Activated naive CD4-positive, alpha-beta T cell treated with anti-CD3 and anti-CD28 coated beads for 36 hours (primary cell): ENCODE data around the gene AEN. TPM values are rescaled to one million over a fixed set of nuclear protein-coding genes. Genes with fewer than 3 reads are reported as not detected.

Experiments
- CTCF ChIA-PET: fragments of 350-600 bp; sonication (Branson Sonifier 250); formaldehyde crosslinking; loops from one replicate; lab custom pipeline; 2021; ENCODE audit warnings: antibody characterized with exemption; lab: Charles Lee
- DNase-seq: peaks from one replicate; pipeline ENCODE4 v3.0.0-alpha.2; 2020
- H3K27ac Mint-ChIP-seq: one replicate; pipeline ENCODE4 v1.8.0; 2021; ENCODE audit warnings: mild to moderate bottlenecking, mixed read lengths
- H3K27me3 Mint-ChIP-seq: one replicate; pipeline ENCODE4 v1.8.0; 2021; ENCODE audit warnings: low read depth, mixed read lengths
- H3K36me3 Mint-ChIP-seq: one replicate; pipeline ENCODE4 v1.8.0; 2021; ENCODE audit warnings: low read depth, mixed read lengths
- H3K4me1 Mint-ChIP-seq: one replicate; pipeline ENCODE4 v1.8.0; 2021; ENCODE audit warnings: low read depth, mixed read lengths
- H3K4me3 Mint-ChIP-seq: one replicate; pipeline ENCODE4 v1.8.0; 2021; ENCODE audit warnings: mild to moderate bottlenecking, moderate library complexity, mixed read lengths
- H3K9me3 Mint-ChIP-seq: one replicate; pipeline ENCODE4 v1.8.0; 2021; ENCODE audit warnings: mixed read lengths
- intact Hi-C: fragments of 100-400 bp; cut with micrococcal nuclease; formaldehyde crosslinking; loops from one replicate; pipeline ENCODE4 v1.15.1; 2023
- total RNA-seq, 2 experiments: library from RNA; stranded (reverse); gene quantifications; one replicate each; pipeline ENCODE4 v1.2.3, GENCODE V29; 2021

The AEN gene
- total RNA-seq, 2 experiments from 2014 or later = 85.2 to 87.2 TPM

DNA sequence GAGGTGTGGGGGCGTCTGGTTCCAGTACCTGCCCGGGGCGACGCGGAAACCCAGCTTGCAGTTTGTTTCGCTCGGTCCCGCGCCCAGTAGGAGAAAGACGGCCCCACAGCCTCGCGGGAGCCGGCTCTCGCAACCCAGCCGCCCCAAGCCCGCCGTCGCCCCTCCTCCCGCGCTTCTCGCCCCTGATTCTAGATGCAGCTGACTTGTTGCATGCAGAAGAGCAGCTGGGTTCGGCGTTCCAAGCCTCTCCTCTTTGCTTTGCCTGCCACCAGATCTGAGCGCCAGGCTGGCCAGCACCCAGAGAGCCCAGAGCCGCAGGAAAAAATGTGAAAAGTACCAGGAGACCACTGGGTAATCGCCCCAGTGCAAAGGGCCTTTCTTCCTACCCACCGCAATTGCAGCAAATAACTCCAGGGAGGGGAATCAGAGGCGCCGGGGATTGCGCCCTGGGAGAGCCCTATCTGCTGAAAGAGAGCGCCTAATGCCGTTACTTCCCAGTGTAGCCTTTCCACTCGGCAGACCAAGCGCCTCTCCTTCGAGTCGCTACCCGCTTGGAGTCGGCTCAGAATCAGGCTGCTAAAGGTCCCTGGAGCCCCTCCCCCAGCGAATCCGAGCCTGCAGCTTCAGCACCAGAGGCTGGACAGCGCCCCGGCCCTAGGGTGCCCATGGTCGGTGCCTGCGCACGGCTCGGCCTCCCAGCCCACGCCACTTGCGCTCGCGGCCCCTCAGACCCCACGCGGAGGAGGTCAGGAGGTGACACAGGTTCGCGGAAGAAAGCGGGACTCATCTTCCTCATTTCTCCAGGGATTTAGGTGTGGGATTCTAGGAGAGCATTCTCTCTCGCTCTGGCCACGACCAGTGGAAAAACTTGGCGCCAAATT lies 15.7 kb upstream of the AEN start:
- intact Hi-C loops = no loop called here
- CTCF ChIA-PET = interaction anchor here (0.9 kb wide), 1 partner anchor 52 kb away, joined by 3 read pairs; no protein-coding TSS in a partner anchor
- H3K4me1 Mint-ChIP-seq = peaks cover 18% of the 10 kb centered on the region
- H3K27ac Mint-ChIP-seq = no peak overlapping the region
- DNase-seq = peak; percentile 73
- H3K4me3 Mint-ChIP-seq = no peak overlapping the region
- H3K9me3 Mint-ChIP-seq = no peaks in the 10 kb centered on the region
- H3K27me3 Mint-ChIP-seq = peaks cover 59% of the 10 kb centered on the region
- peaks cover 1% of the 10 kb centered on the region for H3K36me3 Mint-ChIP-seq

DNA sequence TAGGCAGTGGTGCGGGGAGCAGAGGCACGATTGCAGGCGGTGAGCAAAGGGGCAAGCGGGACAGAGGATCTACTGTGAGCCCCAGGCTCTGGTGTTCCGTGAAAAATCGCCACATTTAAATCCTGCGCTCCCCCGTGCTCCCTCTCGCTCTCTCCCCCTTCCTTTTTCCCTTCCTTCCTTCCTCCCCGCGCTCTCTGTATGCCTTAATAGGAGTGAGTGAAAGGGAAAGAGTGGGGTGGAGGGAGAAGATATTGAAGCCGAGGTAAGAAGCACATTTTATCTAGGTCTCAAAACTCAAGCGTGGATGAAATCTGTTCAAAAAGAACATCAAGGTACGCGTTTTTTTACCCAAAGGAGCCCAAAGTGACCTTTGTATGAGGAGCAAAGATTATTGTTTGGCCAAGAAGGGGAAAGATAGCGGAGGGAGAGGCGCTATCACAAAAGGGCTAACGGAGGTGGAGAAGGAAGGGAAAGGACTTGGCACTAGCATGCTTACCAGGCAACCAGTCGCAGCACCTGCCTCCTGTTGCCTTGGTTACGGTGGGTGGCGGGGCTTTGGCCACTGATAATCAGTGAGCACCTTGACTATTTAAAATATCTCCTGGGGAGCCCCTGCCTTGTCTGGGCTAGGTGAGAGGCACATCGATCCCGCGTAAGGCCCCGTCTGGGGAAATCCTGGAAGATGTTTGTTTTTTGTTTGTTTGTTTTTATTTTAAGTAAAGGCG lies 14.9 kb upstream of the AEN start:
- Mint-ChIP-seq H3K36me3 (peaks cover 1% of the 10 kb centered on the region), H3K9me3 (no peaks in the 10 kb centered on the region), H3K4me3 (no peak overlapping the region), H3K27me3 (peaks cover 64% of the 10 kb centered on the region), H3K4me1 (peaks cover 18% of the 10 kb centered on the region), H3K27ac (no peak overlapping the region)
- no peak for DNase-seq
- CTCF ChIA-PET = no interaction called here
- intact Hi-C loops = no loop called here

DNA sequence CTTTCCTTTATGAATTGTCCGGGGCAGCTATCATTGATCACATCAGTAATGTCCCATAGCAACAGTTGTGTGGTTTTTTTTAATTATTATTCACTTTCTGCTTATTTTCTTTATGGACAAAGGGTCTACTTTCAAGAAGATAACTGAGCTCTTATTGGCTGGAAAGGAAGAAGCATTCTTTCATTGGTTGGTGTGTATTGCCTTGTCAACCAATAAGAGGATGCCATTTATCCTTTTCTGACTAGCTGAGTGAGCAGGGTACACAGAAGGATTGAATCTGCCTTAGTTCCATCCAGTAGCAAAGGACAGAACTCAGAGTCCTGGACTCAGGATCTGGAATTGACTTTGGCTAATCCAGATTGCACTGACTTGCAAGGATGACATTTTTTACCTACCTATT lies 13.2 kb upstream of the AEN start:
- no peak overlapping the region for H3K4me3 Mint-ChIP-seq
- peaks cover 70% of the 10 kb centered on the region for H3K27me3 Mint-ChIP-seq
- H3K4me1 Mint-ChIP-seq = peaks cover 18% of the 10 kb centered on the region
- H3K36me3 Mint-ChIP-seq = peaks cover 1% of the 10 kb centered on the region
- CTCF ChIA-PET = no interaction called here
- H3K27ac Mint-ChIP-seq = no peak overlapping the region
- no peaks in the 10 kb centered on the region for H3K9me3 Mint-ChIP-seq
- no peak for DNase-seq
- intact Hi-C loops = no loop called here

DNA sequence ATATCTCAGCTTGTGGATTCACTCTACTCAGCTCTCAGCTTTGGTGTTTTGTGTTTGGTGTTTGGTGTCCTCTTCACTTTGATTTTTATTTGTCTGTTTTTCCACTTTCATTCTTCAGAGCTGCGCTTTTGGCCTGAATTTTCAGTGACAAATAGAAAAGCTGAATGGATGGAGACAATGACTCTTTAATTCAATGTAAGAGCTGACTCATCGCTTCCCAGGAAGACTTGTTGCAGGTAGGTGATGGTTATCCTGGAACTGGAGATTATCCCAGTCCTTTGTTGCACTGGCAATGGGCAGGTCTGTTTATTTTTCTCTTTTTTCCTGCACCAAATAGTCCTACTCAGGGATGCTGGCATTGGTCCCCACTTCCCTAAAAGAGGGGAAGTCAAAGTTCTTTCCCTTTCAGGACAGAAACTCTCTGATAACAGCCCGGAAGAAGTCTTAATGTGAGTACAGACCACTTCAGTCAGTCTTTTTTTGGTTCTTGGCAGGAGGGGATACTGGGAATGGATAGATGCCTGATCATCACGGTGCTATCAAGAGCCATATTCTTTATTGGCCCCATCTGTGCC lies 12.4 kb upstream of the AEN start:
- no peak overlapping the region for H3K4me3 Mint-ChIP-seq
- CTCF ChIA-PET = interaction anchor here (0.8 kb wide), 1 partner anchor 55 kb away, joined by 5 read pairs; no protein-coding TSS in a partner anchor
- DNase-seq = no peak
- peaks cover 70% of the 10 kb centered on the region for H3K27me3 Mint-ChIP-seq
- H3K27ac Mint-ChIP-seq = no peak overlapping the region
- intact Hi-C loops = no loop called here
- H3K36me3 Mint-ChIP-seq = peaks cover 1% of the 10 kb centered on the region
- H3K4me1 Mint-ChIP-seq = peaks cover 18% of the 10 kb centered on the region
- H3K9me3 Mint-ChIP-seq = no peaks in the 10 kb centered on the region

DNA sequence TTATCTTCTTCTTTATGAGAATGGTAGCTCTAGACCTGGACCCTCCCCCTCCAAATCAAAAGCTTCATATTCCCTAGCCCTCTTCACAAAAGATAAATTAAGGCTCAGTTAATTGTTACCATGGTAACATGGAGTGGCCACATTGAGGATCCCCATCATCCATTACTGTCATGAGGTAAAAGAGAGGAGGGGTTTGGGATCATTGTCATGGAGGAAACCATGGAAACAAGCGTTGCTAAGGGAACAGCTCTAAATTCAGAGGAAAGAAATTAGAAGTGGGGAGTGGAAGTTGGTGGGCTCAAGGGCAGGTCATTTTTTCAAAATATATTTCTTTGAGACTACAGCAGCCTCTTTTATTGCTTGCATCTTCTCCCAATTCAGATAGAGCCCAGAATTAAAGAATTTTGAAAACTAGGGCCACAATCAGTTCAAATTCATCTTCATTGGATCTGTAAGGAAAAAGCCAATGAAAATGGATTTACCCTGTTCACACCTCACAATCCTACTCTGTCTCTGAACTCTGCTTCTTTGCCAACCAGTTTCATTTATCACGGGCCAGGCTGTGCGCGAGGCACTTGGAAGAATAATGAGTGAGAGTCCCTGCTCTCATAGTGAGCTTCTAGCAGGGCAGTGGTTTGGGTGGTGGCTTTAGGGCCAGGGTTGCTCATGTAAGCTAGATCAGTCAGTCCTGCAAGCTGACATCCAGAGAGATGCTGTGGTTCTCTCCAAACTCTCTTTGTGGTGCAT lies 11.6 kb upstream of the AEN start:
- Mint-ChIP-seq H3K27ac (no peak overlapping the region), H3K36me3 (no peaks in the 10 kb centered on the region), H3K4me1 (peaks cover 14% of the 10 kb centered on the region), H3K27me3 (peaks cover 62% of the 10 kb centered on the region), H3K9me3 (no peaks in the 10 kb centered on the region), H3K4me3 (no peak overlapping the region)
- intact Hi-C loops = no loop called here
- DNase-seq = no peak
- CTCF ChIA-PET = interaction anchor here (0.8 to 0.9 kb wide), 2 partner anchors 11 to 54 kb away, joined by 3 to 5 read pairs; no protein-coding TSS in a partner anchor

DNA sequence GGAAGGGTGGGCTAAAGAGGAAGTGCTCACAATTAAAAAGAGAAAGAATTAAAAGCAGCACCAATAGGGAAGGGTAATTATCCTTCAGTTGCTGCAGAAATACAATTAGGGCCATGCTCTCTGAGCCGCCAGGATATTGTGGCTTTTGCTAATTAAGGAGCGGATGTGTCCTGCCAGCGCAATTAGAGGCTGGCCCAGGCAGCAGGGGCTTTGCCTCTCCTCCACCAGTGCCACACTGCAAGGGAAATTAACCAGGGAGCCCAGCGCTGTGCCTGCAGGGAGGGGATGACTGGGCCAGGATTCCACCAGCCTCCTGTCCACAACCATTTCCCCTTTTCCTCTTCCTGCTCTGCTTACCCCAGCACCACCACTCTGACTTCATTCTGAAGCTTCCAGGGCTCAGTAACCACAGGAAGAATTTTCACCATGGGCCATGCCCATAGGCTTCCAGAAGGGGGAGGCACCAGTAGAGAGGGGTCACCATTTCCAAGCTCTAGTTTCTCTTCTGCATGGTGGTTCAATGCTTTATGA lies 10.4 kb upstream of the AEN start:
- CTCF ChIA-PET = no interaction called here
- no peak for DNase-seq
- Mint-ChIP-seq H3K27ac (no peak overlapping the region), H3K27me3 (peaks cover 49% of the 10 kb centered on the region), H3K36me3 (no peaks in the 10 kb centered on the region), H3K4me1 (peaks cover 6% of the 10 kb centered on the region), H3K4me3 (no peak overlapping the region), H3K9me3 (no peaks in the 10 kb centered on the region)
- intact Hi-C loops = no loop called here

DNA sequence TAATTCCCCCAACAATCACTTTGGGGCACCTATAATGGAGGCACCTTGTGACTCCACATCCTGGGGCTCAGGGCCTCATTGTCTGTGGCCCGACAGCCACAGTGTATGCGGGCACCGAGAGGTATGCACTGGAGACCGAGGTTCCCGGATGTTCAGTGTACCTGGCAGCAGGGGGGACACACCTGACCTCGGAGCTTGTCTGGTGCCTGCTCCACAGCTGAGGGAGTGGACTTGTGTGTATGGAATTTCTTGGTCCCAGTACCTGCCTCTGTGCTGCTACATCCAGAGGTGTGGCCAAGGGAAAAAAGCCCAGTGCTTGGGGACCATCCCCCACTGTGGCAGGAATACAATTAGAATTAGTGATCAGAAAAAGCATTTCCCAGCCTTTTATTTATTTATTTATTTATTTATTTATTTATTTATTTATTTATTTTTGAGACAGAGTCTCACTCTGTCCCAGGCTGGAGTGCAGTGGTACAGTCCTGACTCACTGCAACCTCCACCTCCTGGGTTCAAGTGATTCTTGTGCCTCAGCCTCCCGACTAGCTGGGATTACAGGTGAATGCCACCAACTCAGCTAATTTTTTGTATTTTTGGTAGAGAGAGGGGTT lies 8.8 kb upstream of the AEN start:
- Mint-ChIP-seq H3K4me3 (no peak overlapping the region), H3K9me3 (no peaks in the 10 kb centered on the region), H3K27ac (no peak overlapping the region), H3K4me1 (peaks cover 2% of the 10 kb centered on the region), H3K36me3 (no peaks in the 10 kb centered on the region), H3K27me3 (peaks cover 34% of the 10 kb centered on the region)
- intact Hi-C loops = no loop called here
- CTCF ChIA-PET = no interaction called here
- no peak for DNase-seq

DNA sequence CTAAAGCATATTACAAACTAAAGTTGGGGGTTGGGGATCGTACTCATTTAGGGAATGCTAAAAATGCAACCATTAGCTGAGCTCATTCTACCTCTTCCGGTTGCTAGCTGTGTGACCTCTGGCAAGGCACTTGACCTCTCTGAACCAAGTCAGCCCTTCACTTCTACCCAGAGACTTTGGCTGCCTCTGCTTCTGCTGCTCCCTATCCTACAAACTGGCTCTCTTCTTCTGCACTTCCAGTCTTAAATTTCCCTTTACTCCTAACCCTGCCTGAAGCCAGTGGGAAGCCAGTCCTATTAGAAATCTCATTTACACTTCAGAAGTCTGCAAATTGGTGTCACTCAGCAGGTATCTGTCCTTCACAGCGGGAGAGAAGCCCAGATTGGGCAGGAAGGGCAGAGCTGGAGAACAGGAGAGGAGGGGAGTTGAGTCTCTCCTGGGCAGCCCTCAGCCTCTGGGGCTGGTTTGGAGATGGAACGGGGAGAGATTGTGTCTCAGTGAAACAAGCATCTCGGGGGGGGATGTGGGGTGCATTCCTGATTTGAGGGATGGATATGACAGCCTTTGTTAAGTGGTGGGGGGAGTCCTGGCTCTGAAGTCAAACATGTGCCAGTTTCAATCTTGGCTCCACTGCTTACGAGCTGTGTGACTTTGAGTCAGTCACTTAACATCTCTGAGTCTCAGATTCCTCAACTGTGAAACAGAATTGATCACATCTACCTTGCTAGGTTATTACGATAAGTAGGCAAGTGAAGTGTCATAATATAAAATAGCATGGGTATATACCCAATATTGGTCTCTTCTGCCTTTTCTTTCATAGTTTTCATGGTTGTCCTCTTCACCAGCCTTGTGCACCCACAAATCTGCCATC lies 7.8 kb upstream of the AEN start:
- intact Hi-C loops = no loop called here
- Mint-ChIP-seq H3K4me3 (no peak overlapping the region), H3K9me3 (no peaks in the 10 kb centered on the region), H3K27ac (no peak overlapping the region), H3K4me1 (peaks cover 2% of the 10 kb centered on the region), H3K27me3 (peaks cover 33% of the 10 kb centered on the region), H3K36me3 (no peaks in the 10 kb centered on the region)
- CTCF ChIA-PET = no interaction called here
- no peak for DNase-seq

DNA sequence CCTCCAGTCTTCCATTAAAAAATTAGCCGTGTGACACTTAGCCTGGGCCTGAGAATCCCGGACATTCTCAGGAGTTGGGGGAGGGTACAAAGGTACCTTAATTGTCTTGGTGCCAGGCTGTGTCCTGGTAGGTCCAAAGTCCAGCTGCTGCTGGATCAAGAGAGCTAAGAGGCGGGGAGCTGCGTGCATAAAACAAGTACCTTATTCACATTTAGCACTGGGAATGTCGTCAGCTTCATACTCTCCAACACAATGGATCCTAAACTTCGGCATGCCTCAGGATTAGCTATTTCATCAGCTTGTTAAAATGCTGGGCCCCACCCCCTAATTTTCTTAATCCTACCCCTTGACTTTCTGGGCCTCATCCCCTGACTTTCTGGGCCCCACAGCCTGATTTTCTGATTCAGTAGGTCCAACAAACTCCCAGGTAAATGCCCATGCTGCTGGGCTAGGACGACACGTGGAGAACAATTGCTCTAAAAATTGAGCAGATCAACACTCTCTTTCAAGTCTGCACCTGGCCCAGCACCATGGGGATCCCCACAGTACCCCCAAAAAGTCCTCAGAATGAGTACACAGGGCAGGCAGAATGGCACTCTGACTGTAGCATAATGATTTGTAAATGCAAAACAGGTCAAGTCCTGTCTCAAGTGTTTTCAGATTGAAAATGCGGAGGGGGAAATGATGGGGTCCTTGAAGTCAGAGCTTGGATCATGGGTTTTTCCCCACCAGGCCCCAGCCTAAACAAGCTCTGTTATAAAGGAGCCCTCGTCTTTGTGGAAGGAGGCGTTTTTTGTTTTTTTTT lies 5.6 kb upstream of the AEN start:
- DNase-seq = no peak
- H3K27ac Mint-ChIP-seq = no peak overlapping the region
- no peaks in the 10 kb centered on the region for H3K9me3 Mint-ChIP-seq
- peaks cover 20% of the 10 kb centered on the region for H3K27me3 Mint-ChIP-seq
- H3K4me1 Mint-ChIP-seq = peaks cover 2% of the 10 kb centered on the region
- CTCF ChIA-PET = interaction anchor here (0.9 kb wide), 1 partner anchor 10 kb away, joined by 3 read pairs; no protein-coding TSS in a partner anchor
- intact Hi-C loops = no loop called here
- H3K36me3 Mint-ChIP-seq = no peaks in the 10 kb centered on the region
- H3K4me3 Mint-ChIP-seq = no peak overlapping the region

DNA sequence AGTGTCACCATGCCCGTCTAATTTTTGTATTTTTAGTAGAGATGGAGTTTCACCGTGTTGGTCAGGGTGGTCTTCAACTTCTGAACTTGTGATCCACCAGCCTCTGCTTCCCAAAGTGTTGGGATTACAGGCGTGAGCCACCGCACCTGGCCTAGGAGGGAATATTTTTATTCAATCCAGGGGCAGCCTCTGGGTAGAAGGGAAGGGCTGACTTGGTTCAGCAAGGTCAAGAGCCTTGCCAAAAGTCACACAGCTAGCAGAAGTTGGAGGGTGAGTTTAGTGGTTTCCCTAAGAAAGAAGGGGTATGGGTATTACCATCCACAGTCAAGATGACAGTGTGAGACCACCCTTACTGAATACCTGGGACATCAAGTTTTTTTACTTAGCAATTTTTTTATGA lies 4.9 kb upstream of the AEN start:
- H3K9me3 Mint-ChIP-seq = no peaks in the 10 kb centered on the region
- H3K27ac Mint-ChIP-seq = peak overlapping the region; percentile 24
- CTCF ChIA-PET = no interaction called here
- H3K4me3 Mint-ChIP-seq = no peak overlapping the region
- no peak for DNase-seq
- intact Hi-C loops = no loop called here
- peaks cover 7% of the 10 kb centered on the region for H3K4me1 Mint-ChIP-seq
- peaks cover 15% of the 10 kb centered on the region for H3K27me3 Mint-ChIP-seq
- peaks cover 2% of the 10 kb centered on the region for H3K36me3 Mint-ChIP-seq
